ENCODE results near the gene ACADL.

DNA sequence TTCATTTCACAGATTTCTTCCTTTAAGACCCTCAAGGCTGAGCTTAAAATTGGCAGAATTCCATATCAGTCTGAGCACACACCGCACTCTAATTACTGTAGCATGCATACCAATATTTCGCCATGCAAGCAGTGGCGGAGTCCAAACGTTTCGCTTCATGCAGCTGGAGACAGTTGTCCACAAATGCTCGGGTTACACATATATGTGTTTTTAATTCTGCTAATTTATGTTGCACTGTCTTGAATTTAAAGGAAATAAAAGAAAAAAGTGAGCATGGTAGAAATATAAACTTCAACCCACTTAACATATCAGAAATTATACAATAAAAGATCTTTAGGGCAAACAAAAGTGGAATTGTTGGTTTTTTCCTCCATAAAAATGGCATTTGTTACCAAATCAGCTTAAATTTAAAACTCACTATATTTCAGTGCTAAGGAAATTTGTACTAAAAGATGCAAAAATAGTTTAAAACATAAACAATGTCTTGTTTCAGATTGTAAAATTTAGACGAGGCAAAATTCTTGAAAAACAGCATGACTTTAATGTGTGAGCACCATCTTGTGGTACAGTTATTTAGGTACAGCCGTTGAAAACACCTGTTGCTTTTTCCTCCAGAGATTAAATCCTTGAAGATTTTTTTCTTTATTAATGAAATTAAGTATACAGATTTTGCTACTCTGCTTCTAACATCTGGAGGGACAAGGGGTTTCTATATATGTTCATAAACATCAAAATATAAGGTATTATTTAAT lies 30.0 kb downstream of the ACADL start:
- TF ChIP-seq CTCF (IDR thresholded peaks at IDR 0.05; ENCODE audit: extremely low read depth in 1 of 2, insufficient read depth in 1 of 2, low read depth in 1 of 2, low read length in 2 of 2) (peak; percentile 31 to 45), JUN (IDR thresholded peaks at IDR 0.05; ENCODE audit: borderline replicate concordance, insufficient read depth, insufficient read length, low read depth) (no peak), POLR2A (IDR thresholded peaks at IDR 0.05; ENCODE audit: low read depth, low read length) (no peak), GATA2 (IDR thresholded peaks at IDR 0.05; ENCODE audit: insufficient read depth, insufficient read length, low read depth, low read length) (no peak), POLR2AphosphoS5 (IDR thresholded peaks at IDR 0.05; ENCODE audit: insufficient read depth, low read depth, low read length) (no peak), EZH2 (IDR thresholded peaks at IDR 0.05; ENCODE audit: borderline replicate concordance, low read depth, low read length, severe bottlenecking) (no peak), MYC (IDR thresholded peaks at IDR 0.05; ENCODE audit: low read depth, low read length) (no peak)
- TF ChIP-seq, protein P1, sequence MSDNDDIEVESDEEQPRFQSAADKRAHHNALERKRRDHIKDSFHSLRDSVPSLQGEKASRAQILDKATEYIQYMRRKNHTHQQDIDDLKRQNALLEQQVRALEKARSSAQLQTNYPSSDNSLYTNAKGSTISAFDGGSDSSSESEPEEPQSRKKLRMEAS (IDR thresholded peaks at IDR 0.05; ENCODE audit: insufficient read depth, insufficient read length) = no peak

Measured in endothelial cell of umbilical vein (primary cell).